Prostate gland (tissue), 2 donors: ENCODE results near the gene PLXDC1.

Experiments used
- CTCF ChIP-seq, 4 experiments: fragments of 200-600 bp in 2 of 4; fragments of 450-650 bp in 2 of 4; sonication (generic) in 2 of 4; IDR thresholded peaks; 1 replicate in 3 of 4; 2 replicates in 1 of 4; pipeline ENCODE4 v1.5.1; 2016 to 2019; ENCODE audit warnings: antibody characterized with exemption in 4 of 4, mild to moderate bottlenecking in 2 of 4, moderate library complexity in 2 of 4
- POLR2A ChIP-seq: fragments of 450-650 bp; IDR thresholded peaks from one replicate; pipeline ENCODE4 v1.6.1; 2016; ENCODE audit warnings: antibody characterized with exemption, mild to moderate bottlenecking
- POLR2AphosphoS5 ChIP-seq: sonication (generic); formaldehyde crosslinking; IDR thresholded peaks from one replicate; pipeline ENCODE4 v1.6.1; 2017; ENCODE audit warnings: antibody characterized with exemption

DNA sequence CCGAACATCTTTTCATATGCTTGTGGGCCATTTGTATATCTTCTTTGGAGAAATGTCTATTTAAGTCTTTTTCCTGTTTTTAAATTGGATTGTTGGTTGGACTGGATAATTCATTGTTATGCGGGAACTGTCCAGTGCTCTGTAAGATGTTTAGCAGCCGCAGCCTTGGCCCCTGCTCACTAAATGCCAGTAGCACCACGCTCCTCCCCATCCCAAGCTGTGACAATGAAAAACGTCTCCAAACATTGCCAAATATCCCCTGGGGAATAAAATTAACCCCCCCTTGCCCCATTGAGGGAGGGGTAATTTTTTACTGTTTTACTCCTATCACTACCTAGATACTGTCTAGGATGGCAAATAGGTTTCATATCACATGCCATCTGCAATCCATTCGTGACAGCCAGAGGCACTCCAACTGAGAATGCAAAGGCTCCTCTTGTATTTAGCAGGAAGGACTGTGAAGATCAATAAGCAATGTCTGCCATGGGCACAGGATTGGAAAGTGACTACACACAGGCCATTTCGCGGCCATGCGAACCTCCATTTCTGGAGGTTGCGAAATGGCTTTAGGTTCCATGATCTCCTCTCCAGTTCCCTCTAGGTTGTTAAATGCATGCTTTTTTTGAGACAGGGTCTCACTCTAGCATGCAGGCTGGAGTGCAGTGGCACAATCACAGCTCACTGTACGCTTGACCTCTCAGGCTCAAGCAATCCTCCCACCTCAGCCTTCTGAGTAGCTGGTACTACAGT, 9.3 kb downstream of the PLXDC1 start:
- TF ChIP-seq CTCF (IDR thresholded peaks at IDR 0.05) (no peak), POLR2A (no peak), POLR2AphosphoS5 (no peak)
